Upper lobe of left lung (tissue), 6 donors: ENCODE data around the gene BPGM. TPM values are rescaled to one million over a fixed set of nuclear protein-coding genes. Genes with fewer than 3 reads are reported as not detected.

ENCODE experiments used
- ATAC-seq, 2 donors: fragments of 200-7000 bp; cut with Tn5 transposase; one replicate each; pipeline ENCODE4 v1.9.1; 2022; ENCODE audit warnings: mild to moderate bottlenecking in 2 of 2, moderate library complexity in 2 of 2; ENCODE audit not compliant: low FRiP score in 2 of 2
- DNase-seq, 2 donors: peaks; one replicate each; pipeline ENCODE4 v3.0.0-alpha.2; 2019 to 2020
- H3K27ac ChIP-seq, 4 donors: fragments of 200-600 bp; sonication (generic); one replicate each; pipeline ENCODE4 v1.5.1; 2016 to 2019
- H3K27me3 ChIP-seq, 4 donors: fragments of 200-600 bp; sonication (generic); one replicate each; pipeline ENCODE4 v1.5.1; 2017 to 2019
- H3K36me3 ChIP-seq, 4 donors: fragments of 200-600 bp; sonication (generic); one replicate each; pipeline ENCODE4 v1.5.1; 2016 to 2019
- H3K4me1 ChIP-seq, 4 donors: fragments of 200-600 bp; sonication (generic); one replicate each; pipeline ENCODE4 v1.5.1; 2018 to 2019
- H3K4me3 ChIP-seq, 4 donors: fragments of 200-600 bp; sonication (generic); one replicate each; pipeline ENCODE4 v1.5.1; 2017 to 2019; ENCODE audit warnings: mild to moderate bottlenecking in 2 of 4, moderate library complexity in 1 of 4
- H3K9me3 ChIP-seq, 4 donors: fragments of 200-600 bp; sonication (generic); one replicate each; pipeline ENCODE4 v1.5.1; 2018 to 2019
- CTCF ChIP-seq, 6 experiments: fragments of 450-650 bp in 4 of 6; fragments of 200-600 bp in 2 of 6; sonication (generic) in 2 of 6; IDR thresholded peaks; one replicate each; pipeline ENCODE4 v1.5.1; 2016 to 2019; ENCODE audit warnings: antibody characterized with exemption in 6 of 6
- EP300 ChIP-seq, 4 donors: sonication (generic); formaldehyde crosslinking; IDR thresholded peaks; one replicate each; pipeline ENCODE4 v1.5.1; 2017; ENCODE audit warnings: antibody characterized with exemption in 4 of 4, control low read depth in 2 of 4
- POLR2A ChIP-seq, 4 donors: fragments of 450-650 bp; IDR thresholded peaks; one replicate each; pipeline ENCODE4 v1.5.1; 2016 to 2017; ENCODE audit warnings: antibody characterized with exemption in 4 of 4, mild to moderate bottlenecking in 2 of 4
- POLR2AphosphoS5 ChIP-seq, 2 donors: sonication (generic); formaldehyde crosslinking; IDR thresholded peaks; one replicate each; pipeline ENCODE4 v1.5.1; 2017; ENCODE audit warnings: antibody characterized with exemption in 2 of 2
- WGBS, 2 donors: methylation state at CpG; one replicate each; pipeline ENCODE4 v1.1.5; 2017 to 2018; 5-methylcytosine and 5-hydroxymethylcytosine counted together
- total RNA-seq, 6 donors: library from RNA; depleted of rRNA in 4 of 6; stranded (reverse); fragments of >200 nt in 4 of 6; gene quantifications; one replicate each; pipeline versions ENCODE4 v1.1.0 to v1.2.1, GENCODE V29; 2016 to 2021
- donor health status: DM: no; HTN: no; CAD: no; lungs with moderate emphysema.
- donor health status: DM: no; HTN: yes; CAD: no; lungs with severe emphysema.

BPGM gene
- total RNA-seq, 6 donors from 2014 or later: 9.5 to 30.7 (median 14.3) TPM

GRCh38 chr7:134723892-134724291, 77.2 kb downstream of the BPGM start:
- Histone ChIP-seq H3K27me3 (no peaks in the 10 kb centered on the region), H3K36me3 (no peaks in the 10 kb centered on the region), H3K4me3 (no peak overlapping the region), H3K4me1 (peaks cover 0 to 10% (median 4%) of the 10 kb centered on the region in 4 donors), H3K27ac (peak overlapping the region in 1 of 4 donors; percentile 17), H3K9me3 (no peaks in the 10 kb centered on the region)
- no peak for DNase-seq
- TF ChIP-seq CTCF (IDR thresholded peaks at IDR 0.05) (no peak), EP300 (IDR thresholded peaks at IDR 0.05) (no peak), POLR2A (IDR thresholded peaks at IDR 0.05) (no peak), POLR2AphosphoS5 (IDR thresholded peaks at IDR 0.05) (no peak)
- 71 to 81% methylated on average over 5 of the region's 5 CpGs for WGBS, 2 donors
- ATAC-seq: no peak

GRCh38 chr7:134724606-134725005, 78.0 kb downstream of the BPGM start:
- Histone ChIP-seq H3K4me3 (no peak overlapping the region), H3K27ac (no peak overlapping the region), H3K4me1 (peaks cover 0 to 10% (median 3%) of the 10 kb centered on the region in 4 donors), H3K27me3 (no peaks in the 10 kb centered on the region), H3K9me3 (no peaks in the 10 kb centered on the region), H3K36me3 (no peaks in the 10 kb centered on the region)
- WGBS, 2 donors: 41 to 50% methylated on average over 2 of the region's 2 CpGs
- ATAC-seq: peak in 1 of 2 donors; percentile 30
- DNase-seq: no peak
- no peak for TF ChIP-seq POLR2AphosphoS5 (IDR thresholded peaks at IDR 0.05)
- no peak for TF ChIP-seq POLR2A (IDR thresholded peaks at IDR 0.05)
- no peak for TF ChIP-seq CTCF (IDR thresholded peaks at IDR 0.05)
- no peak for TF ChIP-seq EP300 (IDR thresholded peaks at IDR 0.05)

- no peak for TF ChIP-seq POLR2AphosphoS5 (IDR thresholded peaks at IDR 0.05)
- TF ChIP-seq EP300 (IDR thresholded peaks at IDR 0.05): no peak
- no peak for TF ChIP-seq CTCF (IDR thresholded peaks at IDR 0.05)
- no peak for TF ChIP-seq POLR2A (IDR thresholded peaks at IDR 0.05)
- no peak overlapping the region for H3K27ac ChIP-seq
- DNase-seq: no peak
Observed at GRCh38 chr7:134726581-134726980, 79.9 kb downstream of the BPGM start.

GRCh38 chr7:134727711-134728110, 81.1 kb downstream of the BPGM start:
- Histone ChIP-seq H3K27ac (no peak overlapping the region), H3K36me3 (no peaks in the 10 kb centered on the region), H3K4me1 (peaks cover 0 to 6% (median 2%) of the 10 kb centered on the region in 4 donors), H3K4me3 (no peak overlapping the region), H3K9me3 (no peaks in the 10 kb centered on the region), H3K27me3 (no peaks in the 10 kb centered on the region)
- TF ChIP-seq EP300 (IDR thresholded peaks at IDR 0.05): no peak
- no peak for TF ChIP-seq CTCF (IDR thresholded peaks at IDR 0.05)
- TF ChIP-seq POLR2A (IDR thresholded peaks at IDR 0.05): no peak
- no peak for TF ChIP-seq POLR2AphosphoS5 (IDR thresholded peaks at IDR 0.05)
- 73 to 82% methylated on average over 3 of the region's 3 CpGs for WGBS, 2 donors
- no peak for DNase-seq
- no peak for ATAC-seq

More at GRCh38 chr7:134726581-134726980, 79.9 kb downstream of the BPGM start:
- H3K4me1 ChIP-seq: peaks cover 0 to 3% (median 0%) of the 10 kb centered on the region in 4 donors
- H3K4me3 ChIP-seq: no peak overlapping the region
- no peaks in the 10 kb centered on the region for H3K36me3 ChIP-seq
- 83 to 85% methylated on average over 2 of the region's 2 CpGs for WGBS, 2 donors
- H3K9me3 ChIP-seq: no peaks in the 10 kb centered on the region
- no peaks in the 10 kb centered on the region for H3K27me3 ChIP-seq
- ATAC-seq: no peak

Other genes with a start within 250 kb of the BPGM start
- 100 to 1,000 TPM in 3 of 6 donors, 10 to 100 TPM in 3; 39.2 to 108 (median 93.1) TPM for gene AKR1B1, start 187.8 kb upstream of the BPGM start, total RNA-seq
- under 1 TPM in 2 of 6 donors, not detected in 4; 0.14 to 0.34 TPM for gene AKR1B10, start 119.3 kb upstream of the BPGM start, total RNA-seq
- gene AKR1B15, start 97.7 kb upstream of the BPGM start, total RNA-seq: not detected
- gene CALD1, start 132.8 kb downstream of the BPGM start, total RNA-seq: 100 to 1,000 TPM in 5 of 6 donors, 10 to 100 TPM in 1; 98.6 to 156 (median 124) TPM